WTC11 (cell line): ENCODE measurements around the gene TST.

Experiments used
- ATF1 ChIP-seq: sonication (generic); formaldehyde crosslinking; IDR thresholded peaks from 2 replicates; pipeline ENCODE4 v1.8.1; 2023; ENCODE audit warnings: mild to moderate bottlenecking, moderate library complexity, missing genetic modification reagents
- ATF2 ChIP-seq: sonication (generic); formaldehyde crosslinking; IDR thresholded peaks from 2 replicates; pipeline ENCODE4 v1.8.1; 2022; ENCODE audit warnings: low read depth, missing genetic modification reagents, borderline replicate concordance
- CTCF ChIP-seq: fragments of 200-600 bp; IDR thresholded peaks from 2 replicates; pipeline ENCODE4 v1.8.0; 2022; ENCODE audit warnings: antibody characterized with exemption
- E2F1 ChIP-seq: sonication (generic); formaldehyde crosslinking; IDR thresholded peaks from 2 replicates; pipeline ENCODE4 v1.8.0; 2022; ENCODE audit warnings: mild to moderate bottlenecking, missing genetic modification reagents
- ELF4 ChIP-seq: sonication (generic); formaldehyde crosslinking; IDR thresholded peaks from 2 replicates; pipeline ENCODE4 v1.8.1; 2022; ENCODE audit warnings: low read depth, mild to moderate bottlenecking, moderate library complexity, missing genetic modification reagents
- ESRRA ChIP-seq: sonication (generic); formaldehyde crosslinking; IDR thresholded peaks from 2 replicates; pipeline ENCODE4 v1.8.1; 2022; ENCODE audit warnings: mild to moderate bottlenecking, missing genetic modification reagents, borderline replicate concordance
- IRF2 ChIP-seq: sonication (generic); formaldehyde crosslinking; IDR thresholded peaks from 2 replicates; pipeline ENCODE4 v1.8.0; 2022; ENCODE audit warnings: low read depth, missing genetic modification reagents, borderline replicate concordance
- JUN ChIP-seq: sonication (generic); formaldehyde crosslinking; IDR thresholded peaks from 2 replicates; pipeline ENCODE4 v1.8.0; 2023; ENCODE audit warnings: mild to moderate bottlenecking, missing genetic modification reagents
- MAX ChIP-seq: sonication (generic); formaldehyde crosslinking; IDR thresholded peaks from 2 replicates; pipeline ENCODE4 v1.8.0; 2022; ENCODE audit warnings: mild to moderate bottlenecking, missing genetic modification reagents
- TEAD4 ChIP-seq: sonication (generic); formaldehyde crosslinking; IDR thresholded peaks from 2 replicates; pipeline ENCODE4 v1.8.0; 2022; ENCODE audit warnings: mild to moderate bottlenecking, missing genetic modification reagents
- ZNF232 ChIP-seq: sonication (generic); formaldehyde crosslinking; IDR thresholded peaks from 2 replicates; pipeline ENCODE4 v1.8.0; 2022; ENCODE audit warnings: mild to moderate bottlenecking, missing genetic modification reagents

GRCh38 chr22:37019309-37020191 lies at the start of gene TST, which contains the start of gene MPST:
- TF ChIP-seq ATF2 (CRISPR knock-in tag) (no peak), ESRRA (CRISPR knock-in tag) (no peak), IRF2 (CRISPR knock-in tag) (no peak), CTCF (no peak), ZNF232 (CRISPR knock-in tag) (no peak; the same call in 1 of the 2 replicates), ELF4 (CRISPR knock-in tag) (no peak), E2F1 (CRISPR knock-in tag) (no peak), JUN (CRISPR knock-in tag) (no peak), MAX (CRISPR knock-in tag) (no peak; the same call in 1 of the 2 replicates), ATF1 (CRISPR knock-in tag) (no peak), TEAD4 (CRISPR knock-in tag) (no peak)
